CMK (cell line): ENCODE results near the gene WTAP.
"Not testable (repeated sequence)": the region's sequence is repeated elsewhere in the genome, so short reads cannot be mapped to it uniquely, and the experiment has no call there.

ENCODE experiments used
- DNase-seq: peaks from one replicate; pipeline ENCODE4 v3.0.0-alpha.2; 2010; ENCODE audit warnings: low read depth

WTAP gene

GRCh38 chr6:159729598-159730331 lies 2.5 kb downstream of the WTAP start:
- no peak for DNase-seq

GRCh38 chr6:159730332-159730676 lies 3.0 kb downstream of the WTAP start:
- DNase-seq: no peak

- DNase-seq: not testable (repeated sequence)
Measured at GRCh38 chr6:159732550-159732949, 5.2 kb downstream of the WTAP start.

GRCh38 chr6:159733395-159733794 lies 6.1 kb downstream of the WTAP start:
- DNase-seq: not testable (repeated sequence)

- no peak for DNase-seq
Measured at GRCh38 chr6:159736908-159737307, 9.6 kb downstream of the WTAP start.

- no peak for DNase-seq
Measured at GRCh38 chr6:159739341-159739740, 12.0 kb downstream of the WTAP start.

- DNase-seq: no peak
Measured at GRCh38 chr6:159742165-159742564, 14.9 kb downstream of the WTAP start.

- no peak for DNase-seq
Measured at GRCh38 chr6:159745081-159745480, 17.8 kb downstream of the WTAP start.

GRCh38 chr6:159746759-159747158 lies 19.5 kb downstream of the WTAP start:
- DNase-seq: no peak

GRCh38 chr6:159748127-159748526 lies 20.8 kb downstream of the WTAP start:
- DNase-seq: not testable (repeated sequence)

GRCh38 chr6:159751448-159751847 lies 24.1 kb downstream of the WTAP start:
- DNase-seq: no peak

- DNase-seq: no peak
Measured at GRCh38 chr6:159753081-159753872, 26.0 kb downstream of the WTAP start.

GRCh38 chr6:159754401-159754800 lies 27.1 kb downstream of the WTAP start:
- DNase-seq: no peak

- DNase-seq: no peak
Measured at GRCh38 chr6:159754959-159755914, 27.9 kb downstream of the WTAP start.

GRCh38 chr6:159756508-159756907 lies 29.2 kb downstream of the WTAP start:
- DNase-seq: no peak

GRCh38 chr6:159758031-159759001 lies 31.0 kb downstream of the WTAP start:
- no peak for DNase-seq

GRCh38 chr6:159759645-159760044 lies 32.3 kb downstream of the WTAP start:
- DNase-seq: no peak

- no peak for DNase-seq
Measured at GRCh38 chr6:159760602-159761057, 33.3 kb downstream of the WTAP start.

- no peak for DNase-seq
Measured at GRCh38 chr6:159761129-159761872, 34.0 kb downstream of the WTAP start.
